GM12878 (cell line): ENCODE data around the gene COMMD6. TPM values are rescaled to one million over a fixed set of nuclear protein-coding genes. Genes with fewer than 3 reads are reported as not detected.

Source experiments
- ATAC-seq: fragments of 200-7000 bp; cut with Tn5 transposase; 3 replicates; pipeline ENCODE4 v1.9.1; 2020; ENCODE audit warnings: mild to moderate bottlenecking, moderate library complexity
- BruUV-seq: library from RNA; stranded (reverse); fragments of 400-500 nt; replicated peaks from 2 replicates; lab custom pipeline; 2021; lab: Mats Ljungman, UMichigan
- CTCF ChIA-PET: fragments of 300-600 bp; sonication (Branson Sonifier 250); formaldehyde crosslinking; extraction: SDS; loops from one replicate; lab custom pipeline; 2021; ENCODE audit warnings: inconsistent platforms; lab: Yijun Ruan, JAX
- POLR2A ChIA-PET: fragments of 350-600 bp; formaldehyde crosslinking; extraction: SDS; loops from one replicate; lab custom pipeline; 2021; ENCODE audit warnings: inconsistent platforms; lab: Charles Lee
- RAD21 ChIA-PET: fragments of 300-600 bp; sonication (Branson Sonifier 250); formaldehyde crosslinking; loops from one replicate; lab custom pipeline; 2023; ENCODE audit warnings: antibody characterized with exemption; ENCODE audit not compliant: unreplicated experiment; lab: Charles Lee
- SMC1A ChIA-PET: fragments of 300-600 bp; sonication (Branson Sonifier 250); formaldehyde crosslinking; loops from one replicate; lab custom pipeline; 2023; ENCODE audit not compliant: unreplicated experiment, uncharacterized antibody; lab: Charles Lee
- DNase-seq: peaks from one replicate; pipeline ENCODE4 v3.0.0-alpha.2; 2011; ENCODE audit warnings: low read depth, low spot score
- FAIRE-seq: peaks from 3 replicates; lab custom pipeline; 2011; peaks lifted over from hg19 to GRCh38; lab: Jason Lieb, UNC
- H2AFZ ChIP-seq: 2 replicates; pipeline ENCODE4 v1.6.0; 2011; ENCODE audit warnings: low read depth, low read length, control low read depth; ENCODE audit not compliant: control insufficient read depth
- H3K27ac ChIP-seq: 2 replicates; pipeline ENCODE4 v1.5.1; 2011; ENCODE audit warnings: control low read depth; ENCODE audit not compliant: control insufficient read depth, insufficient read depth
- H3K27me3 ChIP-seq, 2 experiments: replicated peaks in 1 of 2; 2 replicates each; pipeline versions ENCODE4 v1.6.0 to v1.6.1; 2011; ENCODE audit warnings: low read length in 1 of 2; ENCODE audit not compliant: control insufficient read depth in 2 of 2, insufficient read depth in 2 of 2
- H3K36me3 ChIP-seq, 2 experiments: 2 replicates each; pipeline ENCODE4 v1.5.1; 2011; ENCODE audit warnings: low read length in 1 of 2; ENCODE audit not compliant: control insufficient read depth in 2 of 2, insufficient read depth in 2 of 2
- H3K4me1 ChIP-seq: 2 replicates; pipeline ENCODE4 v1.6.1; 2011; ENCODE audit warnings: mild to moderate bottlenecking, low read length, moderate library complexity, mixed read lengths; ENCODE audit not compliant: control insufficient read depth, insufficient read depth
- H3K4me2 ChIP-seq: 2 replicates; pipeline ENCODE4 v1.6.0; 2011; ENCODE audit warnings: control low read depth; ENCODE audit not compliant: control insufficient read depth, insufficient read depth
- H3K4me3 ChIP-seq: fragments of 200-600 bp; sonication (generic); 2 replicates; pipeline ENCODE4 v1.5.1; 2016
- H3K79me2 ChIP-seq: 2 replicates; pipeline ENCODE4 v1.6.0; 2011; ENCODE audit warnings: low read length; ENCODE audit not compliant: control insufficient read depth, insufficient read depth
- H3K9ac ChIP-seq: 2 replicates; pipeline ENCODE4 v1.8.0; 2011; ENCODE audit warnings: low read length, control low read depth, mixed read lengths; ENCODE audit not compliant: control insufficient read depth, insufficient read depth
- H3K9me3 ChIP-seq: replicated peaks from 3 replicates; pipeline ENCODE4 v1.5.1; 2011; ENCODE audit warnings: mild to moderate bottlenecking, low read length; ENCODE audit not compliant: control insufficient read depth, insufficient read depth
- H4K20me1 ChIP-seq: 2 replicates; pipeline ENCODE4 v1.6.0; 2011; ENCODE audit not compliant: control insufficient read depth, insufficient read depth
- ATF3 ChIP-seq: IDR thresholded peaks from 2 replicates; pipeline ENCODE4 v1.6.1; 2011; ENCODE audit warnings: low read depth, mild to moderate bottlenecking, low read length, moderate library complexity, borderline replicate concordance; ENCODE audit errors: extremely low read depth
- IKZF1 ChIP-seq: fragments of 450-650 bp; conservative IDR thresholded peaks from 2 replicates; pipeline ENCODE4 v1.6.1; 2017; ENCODE audit warnings: antibody characterized with exemption, mild to moderate bottlenecking
- SPI1 ChIP-seq: IDR thresholded peaks from 2 replicates; pipeline ENCODE4 v1.6.1; 2011; ENCODE audit warnings: low read depth, mild to moderate bottlenecking, low read length, moderate library complexity, borderline replicate concordance; ENCODE audit not compliant: insufficient read depth
- TCF12 ChIP-seq: IDR thresholded peaks from 2 replicates; pipeline ENCODE4 v1.6.1; 2011; ENCODE audit warnings: low read depth, mild to moderate bottlenecking, low read length
- ZBTB4 ChIP-seq: fragments of 450-650 bp; formaldehyde crosslinking; IDR thresholded peaks from 2 replicates; pipeline ENCODE4 v1.4.0; 2022; ENCODE audit warnings: mild to moderate bottlenecking, moderate library complexity
- WGBS: methylation state at CpG from one replicate; pipeline ENCODE4 v1.1.6; 2016; ENCODE audit warnings: low lambda C conversion rate; ENCODE audit not compliant: insufficient replicate concordance, insufficient coverage; ENCODE audit errors: missing lambda C conversion rate; 5-methylcytosine and 5-hydroxymethylcytosine counted together
- in situ Hi-C: fragments of 300-500 bp; cut with MboI; formaldehyde crosslinking; loops from 9 replicates; pipeline ENCODE4 v1.14.3; 2018; ENCODE audit warnings: mixed read lengths
- intact Hi-C: fragments of 100-400 bp; cut with micrococcal nuclease; formaldehyde crosslinking; loops from one replicate; pipeline ENCODE4 v1.14.2; 2022; ENCODE audit not compliant: unreplicated experiment
- polyA plus RNA-seq, 11 experiments: library from polyadenylated mRNA; depleted of rRNA in 4 of 11; unstranded in 6 of 11; stranded (reverse) in 5 of 11; fragments of >200 nt; fragmentation: Nextera tagmentation in 4 of 11; fragmentation: Illumina TruSeq in 1 of 11; extraction: Ambion mirVana in 4 of 11; extraction: Trizol in 1 of 11; gene quantifications; 1 replicate in 1 of 11; 2 replicates in 10 of 11; pipeline versions ENCODE4 v1.2.1 to v1.2.3, GENCODE V29; 2011 to 2016; ENCODE audit warnings: inconsistent platforms in 2 of 11, missing spikeins in 2 of 11, low read depth in 1 of 11
- total RNA-seq, 4 experiments: library from RNA; depleted of rRNA in 3 of 4; stranded (reverse); fragments of >200 nt in 3 of 4; fragmentation: Illumina TruSeq in 1 of 4; extraction: Trizol in 1 of 4; gene quantifications; 2 replicates each; pipeline versions ENCODE4 v1.2.1 to v1.2.3, GENCODE V29; 2013 to 2021

The COMMD6 gene
- total and polyA plus RNA-seq, 10 of the 15 experiments (the other 5 are each of a cell fraction or from before 2014, with no cell fraction given), result 127 to 509 (median 247) TPM

GRCh38 chr13:75513271-75513670, 24.4 kb downstream of the COMMD6 start:
- Histone ChIP-seq H3K79me2 (no peaks in the 10 kb centered on the region), H3K36me3 (no peaks in the 10 kb centered on the region), H3K4me3 (no peak overlapping the region), H3K4me1 (peaks cover 37% of the 10 kb centered on the region), H3K9ac (no peak overlapping the region), H3K27ac (no peak overlapping the region), H2AFZ (no peak overlapping the region), H3K9me3 (peaks cover 9% of the 10 kb centered on the region; the same call in 2 of the 3 replicates), H3K4me2 (no peak overlapping the region), H4K20me1 (no peaks in the 10 kb centered on the region), H3K27me3 (no peaks in the 10 kb centered on the region)
- no TSS peak for BruUV-seq
- WGBS, result 87% methylated on average over 5 of the region's 5 CpGs
- ChIA-PET POLR2A (interaction anchor here (0.6 to 1.1 kb wide), 4 partner anchors 18 to 155 kb away, joined by 3 to 5 read pairs (median 3); no protein-coding TSS in a partner anchor), RAD21 (interaction anchor here (0.8 to 2.3 kb wide), 3 partner anchors 17 to 31 kb away, joined by 3 to 7 read pairs (median 4); partner anchors contain the start of gene TBC1D4), SMC1A (interaction anchor here (1.0 to 2.8 kb wide), 11 partner anchors 8 to 248 kb away, joined by 3 to 18 read pairs (median 5); no protein-coding TSS in a partner anchor), CTCF (interaction anchor here (0.9 to 1.5 kb wide), 5 partner anchors 9 to 155 kb away, joined by 3 to 4 read pairs (median 4); partner anchors contain the start of gene COMMD6)
- no peak for TF ChIP-seq ZBTB4
- TF ChIP-seq IKZF1, result peak; percentile 22; the same call in 1 of the 2 replicates
- TF ChIP-seq SPI1, result peak; percentile 41; the same call in 1 of the 2 replicates
- TF ChIP-seq ATF3, result no peak
- no peak for TF ChIP-seq TCF12
- ATAC-seq (peak; percentile 27), FAIRE-seq (no peak), DNase-seq (no peak)
- intact Hi-C loops (no loop called here), in situ Hi-C loops (no loop called here)
